HCT116 (cell line): ENCODE results near the gene CPHXL2. TPM values are rescaled to one million over a fixed set of nuclear protein-coding genes. Genes with fewer than 3 reads are reported as not detected.

Experiments used
- ATAC-seq: fragments of 200-7000 bp; cut with Tn5 transposase; 2 replicates; pipeline ENCODE4 v1.9.1; 2020; ENCODE audit warnings: mild to moderate bottlenecking, moderate library complexity
- BruUV-seq: library from RNA; stranded (reverse); fragments of 400-500 nt; replicated peaks from 2 replicates; lab custom pipeline; 2021; lab: Mats Ljungman, UMichigan
- CTCF ChIA-PET: fragments of 300-600 bp; sonication (Branson Sonifier 250); formaldehyde crosslinking; loops from one replicate; lab custom pipeline; 2021; ENCODE audit warnings: antibody characterized with exemption; lab: Charles Lee
- POLR2A ChIA-PET: fragments of 300-600, 350-600 bp; sonication (Branson Sonifier 250); formaldehyde crosslinking; loops from one replicate; lab custom pipeline; 2021; ENCODE audit warnings: antibody characterized with exemption; lab: Charles Lee
- RAD21 ChIA-PET, 2 experiments: fragments of 300-600 bp; sonication (Branson Sonifier 250); formaldehyde crosslinking; loops; one replicate each; lab custom pipeline; 2023; ENCODE audit warnings: low total read pairs in 2 of 2; ENCODE audit not compliant: uncharacterized antibody in 2 of 2, unreplicated experiment in 2 of 2, low non-redundant PET in 1 of 2; lab: Charles Lee
- DNase-seq: peaks from one replicate; pipeline ENCODE4 v3.0.0-alpha.2; 2010; ENCODE audit warnings: low read depth, low spot score
- H2AFZ ChIP-seq: fragments of 200-600 bp; shearing (Covaris generic), sonication (generic); 2 replicates; pipeline ENCODE4 v1.6.1; 2017; ENCODE audit warnings: low read depth, mixed run types, mixed read lengths, antibody characterized with exemption, low read length; ENCODE audit not compliant: poor library complexity, severe bottlenecking
- H3K27ac ChIP-seq: 2 replicates; pipeline ENCODE4 v1.5.1; 2012; ENCODE audit warnings: low read depth, low read length
- H3K27me3 ChIP-seq: fragments of 200-600 bp; sonication (generic); 2 replicates; pipeline ENCODE4 v1.6.1; 2016; ENCODE audit warnings: mixed run types, low read length, mixed read lengths; ENCODE audit not compliant: insufficient read depth
- H3K36me3 ChIP-seq, 2 experiments: fragments of 200-500 bp in 1 of 2; fragments of 200-600 bp in 1 of 2; sonication (Bioruptor generic) in 1 of 2; sonication (generic) in 1 of 2; 2 replicates each; pipeline versions ENCODE4 v1.5.1 to v1.6.1; 2014 to 2016; ENCODE audit warnings: low read length in 2 of 2, inconsistent platforms in 1 of 2, mixed read lengths in 1 of 2, mixed run types in 1 of 2; ENCODE audit not compliant: insufficient read depth in 2 of 2, control insufficient read depth in 1 of 2
- H3K4me1 ChIP-seq, 2 experiments: fragments of 200-600 bp in 1 of 2; sonication (generic) in 1 of 2; 2 replicates each; pipeline versions ENCODE4 v1.5.1 to v1.6.1; 2012 to 2017; ENCODE audit warnings: low read length in 2 of 2, inconsistent platforms in 1 of 2, mild to moderate bottlenecking in 1 of 2, mixed read lengths in 1 of 2, mixed run types in 1 of 2, moderate library complexity in 1 of 2; ENCODE audit not compliant: insufficient read depth in 2 of 2, control insufficient read depth in 1 of 2
- H3K4me2 ChIP-seq: fragments of 200-600 bp; sonication (generic); 2 replicates; pipeline ENCODE4 v1.6.1; 2017; ENCODE audit warnings: mixed run types, low read length, mixed read lengths
- H3K4me3 ChIP-seq, 2 experiments: fragments of 200-600 bp in 1 of 2; sonication (generic) in 1 of 2; replicated peaks in 1 of 2; 2 replicates each; pipeline ENCODE4 v1.5.1; 2011 to 2016; ENCODE audit warnings: low read length in 2 of 2, control low read depth in 1 of 2, low read depth in 1 of 2, mild to moderate bottlenecking in 1 of 2, mixed read lengths in 1 of 2, mixed run types in 1 of 2
- H3K79me2 ChIP-seq: fragments of 200-600 bp; sonication (generic); 2 replicates; pipeline ENCODE4 v1.6.1; 2017; ENCODE audit warnings: mild to moderate bottlenecking, mixed run types, low read length, moderate library complexity, mixed read lengths; ENCODE audit not compliant: insufficient read depth
- H3K9ac ChIP-seq: fragments of 200-600 bp; sonication (generic); 2 replicates; pipeline ENCODE4 v1.6.1; 2016; ENCODE audit warnings: low read length, mixed read lengths
- H3K9me2 ChIP-seq: fragments of 200-600 bp; sonication (generic), shearing (Covaris generic); 2 replicates; pipeline ENCODE4 v1.6.1; 2017; ENCODE audit warnings: mixed run types, mild to moderate bottlenecking, moderate library complexity; ENCODE audit not compliant: insufficient read depth
- H3K9me3 ChIP-seq, 2 experiments: fragments of 200-500 bp in 1 of 2; fragments of 200-600 bp in 1 of 2; sonication (Bioruptor generic) in 1 of 2; sonication (generic) in 1 of 2; 2 replicates each; pipeline ENCODE4 v1.6.1; 2014 to 2017; ENCODE audit warnings: low read length in 2 of 2, mixed read lengths in 2 of 2, inconsistent platforms in 1 of 2, low read depth in 1 of 2, mild to moderate bottlenecking in 1 of 2, mixed run types in 1 of 2, moderate library complexity in 1 of 2; ENCODE audit not compliant: control insufficient read depth in 1 of 2, insufficient read depth in 1 of 2
- H4K20me1 ChIP-seq: fragments of 200-600 bp; sonication (generic), shearing (Covaris generic); 2 replicates; pipeline ENCODE4 v1.6.1; 2017; ENCODE audit warnings: mixed run types, mild to moderate bottlenecking, moderate library complexity; ENCODE audit not compliant: insufficient read depth
- CBX3 ChIP-seq: IDR thresholded peaks from 2 replicates; pipeline ENCODE4 v1.6.1; 2012; ENCODE audit warnings: low read depth
- ELF1 ChIP-seq: IDR thresholded peaks from 2 replicates; pipeline ENCODE4 v1.6.1; 2012; ENCODE audit warnings: low read depth, borderline replicate concordance
- EZH2 ChIP-seq: fragments of 200-600 bp; sonication (generic); IDR thresholded peaks from 2 replicates; pipeline ENCODE4 v1.6.1; 2017; ENCODE audit warnings: antibody characterized with exemption, mixed run types
- FOSL1 ChIP-seq: IDR thresholded peaks from 2 replicates; pipeline ENCODE4 v1.6.1; 2012; ENCODE audit warnings: low read depth
- POLR2A ChIP-seq: IDR thresholded peaks from 2 replicates; pipeline ENCODE4 v1.7.0; 2011; ENCODE audit warnings: borderline replicate concordance; ENCODE audit not compliant: insufficient read depth, insufficient read length; ENCODE audit errors: extremely low read depth
- POLR2AphosphoS5 ChIP-seq: IDR thresholded peaks from 2 replicates; pipeline ENCODE4 v1.6.1; 2011; ENCODE audit warnings: mild to moderate bottlenecking, low read depth, low read length, moderate library complexity
- RAD21 ChIP-seq: IDR thresholded peaks from 2 replicates; pipeline ENCODE4 v1.6.1; 2012; ENCODE audit warnings: low read depth, mild to moderate bottlenecking
- SRF ChIP-seq: IDR thresholded peaks from 2 replicates; pipeline ENCODE4 v1.6.1; 2012; ENCODE audit warnings: low read depth
- TCF7L2 ChIP-seq: IDR thresholded peaks from 2 replicates; pipeline ENCODE4 v1.7.0; 2011; ENCODE audit warnings: borderline replicate concordance, inconsistent platforms; ENCODE audit not compliant: insufficient read depth, insufficient read length; ENCODE audit errors: extremely low read depth
- YY1 ChIP-seq: IDR thresholded peaks from 2 replicates; pipeline ENCODE4 v1.6.1; 2011; ENCODE audit warnings: low read length, low read depth, moderate library complexity, mild to moderate bottlenecking; ENCODE audit not compliant: insufficient replicate concordance; ENCODE audit errors: extremely low read depth
- ZNF274 ChIP-seq: fragments of 200-500 bp; sonication (Bioruptor generic); IDR thresholded peaks from 2 replicates; pipeline ENCODE4 v1.6.1; 2014; ENCODE audit warnings: mild to moderate bottlenecking, low read depth, low read length, inconsistent platforms
- intact Hi-C: fragments of 100-400 bp; cut with micrococcal nuclease; formaldehyde crosslinking; loops from 2 replicates; pipeline ENCODE4 v1.10.0; 2022
- total RNA-seq: library from RNA; stranded (reverse); gene quantifications from one replicate; pipeline ENCODE4 v1.2.1, GENCODE V29; 2021; ENCODE audit not compliant: unreplicated experiment

CPHXL2 gene
- total RNA-seq, 1 experiment from 2014 or later: not detected

DNA sequence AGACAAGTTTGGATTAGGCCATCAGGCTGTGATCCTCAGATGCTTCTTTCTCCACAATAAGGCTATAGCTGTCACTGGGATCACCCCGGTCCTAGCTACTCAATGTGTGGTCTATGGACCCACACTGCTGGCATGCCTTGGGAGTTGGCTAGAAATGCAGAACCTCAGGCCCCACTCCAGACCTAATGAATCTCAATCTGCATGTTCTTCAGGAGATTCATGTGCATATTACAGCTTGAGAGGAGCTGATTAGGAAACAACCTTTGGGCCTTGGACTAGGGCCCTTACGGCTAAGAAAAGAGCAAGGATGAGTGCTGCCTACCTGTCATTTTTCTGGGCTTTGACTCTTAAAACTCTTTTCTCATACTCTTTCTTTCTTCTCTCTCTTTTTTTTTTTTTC is 61.2 kb downstream of the CPHXL2 start:
- H3K36me3 ChIP-seq: peaks cover 26 to 38% of the 10 kb centered on the region in 2 experiments; a peak in 3 of 4 replicates
- no peak overlapping the region for H3K4me2 ChIP-seq
- H3K4me1 ChIP-seq: no peaks in the 10 kb centered on the region
- H3K27me3 ChIP-seq: no peaks in the 10 kb centered on the region
- no peak overlapping the region for H3K27ac ChIP-seq
- DNase-seq (no peak), ATAC-seq (no peak)
- no peak for TF ChIP-seq RAD21
- TF ChIP-seq SRF: no peak
- no peak for TF ChIP-seq FOSL1
- no peak for TF ChIP-seq POLR2AphosphoS5
- TF ChIP-seq POLR2A: no peak
- TF ChIP-seq CBX3: no peak
- no peak overlapping the region for H2AFZ ChIP-seq
- H3K9ac ChIP-seq: no peak overlapping the region
- H3K79me2 ChIP-seq: no peaks in the 10 kb centered on the region
- intact Hi-C loops: no loop called here
- no TSS peak for BruUV-seq
- ChIA-PET RAD21 (no interaction called here), CTCF (no interaction called here), POLR2A (no interaction called here)
- H3K9me3 ChIP-seq: no peaks in the 10 kb centered on the region
- H3K4me3 ChIP-seq: no peak overlapping the region
- H4K20me1 ChIP-seq: no peaks in the 10 kb centered on the region
- no peaks in the 10 kb centered on the region for H3K9me2 ChIP-seq

GRCh38 chr16:75614066-75614897 is 62.5 kb downstream of the CPHXL2 start:
- Histone ChIP-seq H2AFZ (no peak overlapping the region), H3K79me2 (no peaks in the 10 kb centered on the region), H3K4me1 (no peaks in the 10 kb centered on the region), H3K9me2 (no peaks in the 10 kb centered on the region), H4K20me1 (no peaks in the 10 kb centered on the region), H3K36me3 (peaks cover 28 to 39% of the 10 kb centered on the region in 2 experiments; a peak in 3 of 4 replicates), H3K27me3 (no peaks in the 10 kb centered on the region), H3K4me3 (no peak overlapping the region), H3K9ac (no peak overlapping the region), H3K9me3 (no peaks in the 10 kb centered on the region), H3K4me2 (no peak overlapping the region), H3K27ac (no peak overlapping the region)
- no TSS peak for BruUV-seq
- DNase-seq (no peak), ATAC-seq (no peak)
- CTCF ChIA-PET: no interaction called here
- POLR2A ChIA-PET: no interaction called here
- TF ChIP-seq TCF7L2 (no peak), YY1 (no peak), ELF1 (no peak), EZH2 (no peak), ZNF274 (no peak)
- intact Hi-C loops: no loop called here
- RAD21 ChIA-PET: no interaction called here

Other genes with a start within 250 kb of the CPHXL2 start
- 45.3 TPM for gene CFDP1, start 243.5 kb downstream of the CPHXL2 start, total RNA-seq
- gene TMEM170A, start 212.3 kb downstream of the CPHXL2 start, total RNA-seq: 34.5 TPM
- 17.9 TPM for gene CHST6, start 181.6 kb downstream of the CPHXL2 start, total RNA-seq
- 0.32 TPM for gene CHST5, start 140.9 kb downstream of the CPHXL2 start, total RNA-seq
- 9.7 TPM for gene TMEM231, start 120.8 kb downstream of the CPHXL2 start, total RNA-seq
- 76.9 TPM for gene GABARAPL2, start 110.6 kb downstream of the CPHXL2 start, total RNA-seq
- 44.2 TPM for gene ADAT1, start 53.7 kb downstream of the CPHXL2 start, total RNA-seq
- gene KARS1, start 29.3 kb downstream of the CPHXL2 start, total RNA-seq: 196 TPM
- 36.4 TPM for gene TERF2IP, start 29.2 kb downstream of the CPHXL2 start, total RNA-seq
- not detected for gene DUXB, start 24.5 kb upstream of the CPHXL2 start, total RNA-seq
- not detected for gene CPHXL, start 49.5 kb upstream of the CPHXL2 start, total RNA-seq